Ectodermal cell (in vitro differentiated cells): Measurements from ENCODE around the gene A2ML1. TPM values are rescaled to one million over a fixed set of nuclear protein-coding genes. Genes with fewer than 3 reads are reported as not detected.
"Not testable (repeated sequence)": the region's sequence is repeated elsewhere in the genome, so short reads cannot be mapped to it uniquely, and the experiment has no call there.

ENCODE experiments used
- H3K27ac ChIP-seq: 2 replicates; pipeline ENCODE4 v1.7.0; 2013; ENCODE audit warnings: mild to moderate bottlenecking, low read depth, low read length; ENCODE audit not compliant: insufficient read depth, poor library complexity, severe bottlenecking
- H3K27me3 ChIP-seq: 2 replicates; pipeline ENCODE4 v1.7.0; 2013; ENCODE audit warnings: mild to moderate bottlenecking, low read length; ENCODE audit not compliant: insufficient read depth, control insufficient read depth, poor library complexity, severe bottlenecking
- H3K36me3 ChIP-seq: one replicate; pipeline ENCODE4 v1.7.0; 2013; ENCODE audit warnings: low read length; ENCODE audit not compliant: control insufficient read depth, insufficient read depth
- H3K4me1 ChIP-seq: one replicate; pipeline ENCODE4 v1.7.0; 2013; ENCODE audit warnings: low read length; ENCODE audit not compliant: control insufficient read depth, insufficient read depth
- H3K4me3 ChIP-seq: 2 replicates; pipeline ENCODE4 v1.7.0; 2013; ENCODE audit warnings: low read depth, low read length, control low read depth; ENCODE audit not compliant: insufficient read depth
- H3K9me3 ChIP-seq: 2 replicates; pipeline ENCODE4 v1.7.0; 2013; ENCODE audit warnings: mild to moderate bottlenecking, low read length, moderate library complexity; ENCODE audit not compliant: control insufficient read depth
- WGBS, 2 experiments: methylation state at CpG; one replicate each; pipeline ENCODE4 v1.1.7; 2013; ENCODE audit warnings: missing lambda C conversion rate in 2 of 2; 5-methylcytosine and 5-hydroxymethylcytosine counted together
- polyA plus RNA-seq, 4 experiments: library from polyadenylated mRNA; stranded (reverse); fragments of 50-300 nt; gene quantifications; one replicate each; pipeline ENCODE4 v1.2.3, GENCODE V29; 2013

The A2ML1 gene
- 0.28 TPM for polyA plus RNA-seq (2013, experiment 1 of 4)
- 0.20 TPM for polyA plus RNA-seq (2013, experiment 2 of 4)
- polyA plus RNA-seq (2013, experiment 3 of 4) = not detected
- polyA plus RNA-seq (2013, experiment 4 of 4) = 0.16 TPM

GRCh38 chr12:8822298-8822697 lies at the start of gene A2ML1:
A2ML1 (plus strand) TSS chr12:8822621; CDS start chr12:8822652, 31 bp downstream.
- WGBS, 2 experiments = 87 to 94% methylated on average over 3 of the region's 3 CpGs
- no peak within 1 kb of the TSS for H3K4me3 ChIP-seq
- no peak within 1 kb of the TSS for H3K27ac ChIP-seq
- no peaks in the 10 kb centered on the region for H3K9me3 ChIP-seq
- H3K4me1 ChIP-seq = no peaks in the 10 kb centered on the region
- no peaks in the 10 kb centered on the region for H3K27me3 ChIP-seq
- no peaks in the 10 kb centered on the region for H3K36me3 ChIP-seq

- Histone ChIP-seq H3K27ac (no peak overlapping the region), H3K4me3 (no peak overlapping the region), H3K27me3 (no peaks in the 10 kb centered on the region), H3K9me3 (no peaks in the 10 kb centered on the region), H3K4me1 (peaks cover 10% of the 10 kb centered on the region), H3K36me3 (no peaks in the 10 kb centered on the region)
- 87 to 88% methylated on average over 10 of the region's 10 CpGs for WGBS, 2 experiments
Observed at GRCh38 chr12:8773461-8773860, 49.0 kb upstream of the A2ML1 start.

- H3K27me3 ChIP-seq = no peaks in the 10 kb centered on the region
- 84 to 98% methylated on average over 4 of the region's 4 CpGs for WGBS, 2 experiments
- H3K9me3 ChIP-seq = no peaks in the 10 kb centered on the region
- H3K36me3 ChIP-seq = peaks cover 3% of the 10 kb centered on the region
- H3K4me3 ChIP-seq = no peak overlapping the region
- no peak overlapping the region for H3K27ac ChIP-seq
- peaks cover 6% of the 10 kb centered on the region for H3K4me1 ChIP-seq
Observed at GRCh38 chr12:8779281-8779680, 43.1 kb upstream of the A2ML1 start.

GRCh38 chr12:8779862-8780261 lies 42.6 kb upstream of the A2ML1 start:
- no peaks in the 10 kb centered on the region for H3K9me3 ChIP-seq
- 90 to 100% methylated on average over 2 of the region's 2 CpGs for WGBS, 2 experiments
- H3K4me1 ChIP-seq = peaks cover 6% of the 10 kb centered on the region
- H3K36me3 ChIP-seq = peaks cover 3% of the 10 kb centered on the region
- no peak overlapping the region for H3K4me3 ChIP-seq
- no peaks in the 10 kb centered on the region for H3K27me3 ChIP-seq
- H3K27ac ChIP-seq = no peak overlapping the region

- Histone ChIP-seq H3K4me3 (no peak overlapping the region), H3K4me1 (peaks cover 6% of the 10 kb centered on the region), H3K27ac (no peak overlapping the region), H3K9me3 (no peaks in the 10 kb centered on the region), H3K36me3 (peaks cover 3% of the 10 kb centered on the region), H3K27me3 (no peaks in the 10 kb centered on the region)
- 67 to 80% methylated on average over 1 of the region's 1 CpG for WGBS, 2 experiments
Observed at GRCh38 chr12:8780389-8780788, 42.0 kb upstream of the A2ML1 start.

GRCh38 chr12:8781381-8782127 lies 40.9 kb upstream of the A2ML1 start:
- H3K9me3 ChIP-seq = no peaks in the 10 kb centered on the region
- H3K4me3 ChIP-seq = no peak overlapping the region
- peaks cover 6% of the 10 kb centered on the region for H3K4me1 ChIP-seq
- H3K36me3 ChIP-seq = peaks cover 3% of the 10 kb centered on the region
- no peak overlapping the region for H3K27ac ChIP-seq
- 93 to 95% methylated on average over 2 of the region's 2 CpGs for WGBS, 2 experiments
- H3K27me3 ChIP-seq = no peaks in the 10 kb centered on the region

- no peaks in the 10 kb centered on the region for H3K27me3 ChIP-seq
- H3K4me3 ChIP-seq = no peak overlapping the region
- H3K4me1 ChIP-seq = no peaks in the 10 kb centered on the region
- no peak overlapping the region for H3K27ac ChIP-seq
- H3K36me3 ChIP-seq = peaks cover 3% of the 10 kb centered on the region
- H3K9me3 ChIP-seq = no peaks in the 10 kb centered on the region
Observed at GRCh38 chr12:8784290-8784888, 38.0 kb upstream of the A2ML1 start.

GRCh38 chr12:8785499-8785898 lies 36.9 kb upstream of the A2ML1 start:
- 95 to 99% methylated on average over 4 of the region's 4 CpGs for WGBS, 2 experiments
- H3K27me3 ChIP-seq = no peaks in the 10 kb centered on the region
- H3K27ac ChIP-seq = no peak overlapping the region

GRCh38 chr12:8787206-8787605 lies 35.2 kb upstream of the A2ML1 start:
- H3K4me1 ChIP-seq, H3K27me3 ChIP-seq, H3K36me3 ChIP-seq, H3K27ac ChIP-seq, H3K9me3 ChIP-seq, H3K4me3 ChIP-seq: not testable (repeated sequence)
- WGBS, 2 experiments = 95 to 97% methylated on average over 28 of the region's 28 CpGs

More at GRCh38 chr12:8785499-8785898, 36.9 kb upstream of the A2ML1 start:
- H3K36me3 ChIP-seq = peaks cover 3% of the 10 kb centered on the region
- peaks cover 3% of the 10 kb centered on the region for H3K4me1 ChIP-seq
- H3K4me3 ChIP-seq = no peak overlapping the region
- H3K9me3 ChIP-seq = no peaks in the 10 kb centered on the region

GRCh38 chr12:8788706-8789105 lies 33.7 kb upstream of the A2ML1 start:
- H3K4me3 ChIP-seq = peak overlapping the region; percentile 45
- WGBS, 2 experiments = 7 to 9% methylated on average over 13 of the region's 13 CpGs
- H3K27ac ChIP-seq, H3K4me1 ChIP-seq, H3K27me3 ChIP-seq, H3K36me3 ChIP-seq, H3K9me3 ChIP-seq: not testable (repeated sequence)
